ENCODE measurements around the gene DNAJB6.

DNA sequence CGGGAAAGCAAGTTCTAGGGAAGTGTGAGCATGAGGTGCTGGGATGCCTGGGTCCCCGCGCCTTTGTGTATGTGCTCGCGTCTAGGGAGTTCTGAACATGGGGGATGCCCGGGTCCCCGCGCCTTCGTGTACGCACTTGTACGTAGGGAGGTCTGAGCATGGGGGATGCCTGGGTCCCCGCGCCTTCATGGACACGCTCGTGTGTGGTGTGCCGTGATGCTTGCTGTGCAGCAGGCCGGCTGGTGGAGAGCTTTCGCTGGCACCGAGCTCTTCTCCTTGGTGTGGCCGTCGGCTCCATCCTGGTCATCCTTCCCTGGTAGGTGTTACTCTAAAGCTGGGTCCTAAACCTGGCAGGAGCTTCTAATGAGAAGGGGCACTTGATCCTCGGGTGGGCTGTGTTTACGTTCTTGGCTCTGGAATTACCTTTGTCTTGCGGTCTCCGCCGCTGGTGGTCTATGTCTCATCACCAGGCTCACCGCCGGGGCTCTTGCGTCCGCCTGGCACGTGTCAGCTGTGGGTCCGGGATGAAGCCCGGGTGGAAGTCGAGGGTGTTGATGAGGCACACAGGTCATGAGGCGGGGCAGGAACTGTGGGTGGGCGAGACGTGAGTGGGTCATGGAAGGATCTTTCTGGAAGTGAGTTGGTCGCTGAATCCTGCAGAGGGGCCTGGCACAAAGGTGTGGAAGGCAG lies 63.5 kb downstream of the DNAJB6 start:
- TF ChIP-seq, protein P1, sequence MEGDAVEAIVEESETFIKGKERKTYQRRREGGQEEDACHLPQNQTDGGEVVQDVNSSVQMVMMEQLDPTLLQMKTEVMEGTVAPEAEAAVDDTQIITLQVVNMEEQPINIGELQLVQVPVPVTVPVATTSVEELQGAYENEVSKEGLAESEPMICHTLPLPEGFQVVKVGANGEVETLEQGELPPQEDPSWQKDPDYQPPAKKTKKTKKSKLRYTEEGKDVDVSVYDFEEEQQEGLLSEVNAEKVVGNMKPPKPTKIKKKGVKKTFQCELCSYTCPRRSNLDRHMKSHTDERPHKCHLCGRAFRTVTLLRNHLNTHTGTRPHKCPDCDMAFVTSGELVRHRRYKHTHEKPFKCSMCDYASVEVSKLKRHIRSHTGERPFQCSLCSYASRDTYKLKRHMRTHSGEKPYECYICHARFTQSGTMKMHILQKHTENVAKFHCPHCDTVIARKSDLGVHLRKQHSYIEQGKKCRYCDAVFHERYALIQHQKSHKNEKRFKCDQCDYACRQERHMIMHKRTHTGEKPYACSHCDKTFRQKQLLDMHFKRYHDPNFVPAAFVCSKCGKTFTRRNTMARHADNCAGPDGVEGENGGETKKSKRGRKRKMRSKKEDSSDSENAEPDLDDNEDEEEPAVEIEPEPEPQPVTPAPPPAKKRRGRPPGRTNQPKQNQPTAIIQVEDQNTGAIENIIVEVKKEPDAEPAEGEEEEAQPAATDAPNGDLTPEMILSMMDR (IDR thresholded peaks at IDR 0.05), result no peak
- TF ChIP-seq, protein P2, sequence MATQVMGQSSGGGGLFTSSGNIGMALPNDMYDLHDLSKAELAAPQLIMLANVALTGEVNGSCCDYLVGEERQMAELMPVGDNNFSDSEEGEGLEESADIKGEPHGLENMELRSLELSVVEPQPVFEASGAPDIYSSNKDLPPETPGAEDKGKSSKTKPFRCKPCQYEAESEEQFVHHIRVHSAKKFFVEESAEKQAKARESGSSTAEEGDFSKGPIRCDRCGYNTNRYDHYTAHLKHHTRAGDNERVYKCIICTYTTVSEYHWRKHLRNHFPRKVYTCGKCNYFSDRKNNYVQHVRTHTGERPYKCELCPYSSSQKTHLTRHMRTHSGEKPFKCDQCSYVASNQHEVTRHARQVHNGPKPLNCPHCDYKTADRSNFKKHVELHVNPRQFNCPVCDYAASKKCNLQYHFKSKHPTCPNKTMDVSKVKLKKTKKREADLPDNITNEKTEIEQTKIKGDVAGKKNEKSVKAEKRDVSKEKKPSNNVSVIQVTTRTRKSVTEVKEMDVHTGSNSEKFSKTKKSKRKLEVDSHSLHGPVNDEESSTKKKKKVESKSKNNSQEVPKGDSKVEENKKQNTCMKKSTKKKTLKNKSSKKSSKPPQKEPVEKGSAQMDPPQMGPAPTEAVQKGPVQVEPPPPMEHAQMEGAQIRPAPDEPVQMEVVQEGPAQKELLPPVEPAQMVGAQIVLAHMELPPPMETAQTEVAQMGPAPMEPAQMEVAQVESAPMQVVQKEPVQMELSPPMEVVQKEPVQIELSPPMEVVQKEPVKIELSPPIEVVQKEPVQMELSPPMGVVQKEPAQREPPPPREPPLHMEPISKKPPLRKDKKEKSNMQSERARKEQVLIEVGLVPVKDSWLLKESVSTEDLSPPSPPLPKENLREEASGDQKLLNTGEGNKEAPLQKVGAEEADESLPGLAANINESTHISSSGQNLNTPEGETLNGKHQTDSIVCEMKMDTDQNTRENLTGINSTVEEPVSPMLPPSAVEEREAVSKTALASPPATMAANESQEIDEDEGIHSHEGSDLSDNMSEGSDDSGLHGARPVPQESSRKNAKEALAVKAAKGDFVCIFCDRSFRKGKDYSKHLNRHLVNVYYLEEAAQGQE (IDR thresholded peaks at IDR 0.05; ENCODE audit: insufficient read depth in 1 of 2, low read depth in 2 of 2, low read length in 1 of 2), result no peak
- TF ChIP-seq POLR2AphosphoS5 (IDR thresholded peaks at IDR 0.05; ENCODE audit: low read depth, low read length), result no peak
- no peak for TF ChIP-seq SIN3A (IDR thresholded peaks at IDR 0.05; ENCODE audit: borderline replicate concordance, insufficient read depth, low read depth, low read length)
- TF ChIP-seq TCF7L2 (IDR thresholded peaks at IDR 0.05; ENCODE audit: low read depth, low read length), result no peak
